ENCODE measurements around the gene CHD2. TPM values are rescaled to one million over a fixed set of nuclear protein-coding genes. Genes with fewer than 3 reads are reported as not detected.
"Not testable (repeated sequence)": the region's sequence is repeated elsewhere in the genome, so short reads cannot be mapped to it uniquely, and the experiment has no call there.

Gene CHD2
- total RNA-seq, 1 donor from 2014 or later, result 93.4 TPM

- H3K9me3 Mint-ChIP-seq, result no peaks in the 10 kb centered on the region
Observed at GRCh38 chr15:92869263-92869940, 30.7 kb upstream of the CHD2 start.

GRCh38 chr15:92870010-92870591 is 30.0 kb upstream of the CHD2 start:
- H3K9me3 Mint-ChIP-seq, result no peaks in the 10 kb centered on the region

More at GRCh38 chr15:92869263-92869940, 30.7 kb upstream of the CHD2 start:
- H3K4me3 Mint-ChIP-seq, result no peak overlapping the region
- H3K27ac Mint-ChIP-seq (ENCODE audit: unreplicated experiment), result no peak overlapping the region
- H3K4me1 Mint-ChIP-seq, result no peaks in the 10 kb centered on the region
- no peak for DNase-seq (ENCODE audit: low read depth, low spot score)
- TF ChIP-seq CTCF (conservative IDR thresholded peaks at IDR 0.05), result no peak
- no peaks in the 10 kb centered on the region for H3K27me3 Mint-ChIP-seq (ENCODE audit: low read depth)
- H3K36me3 Mint-ChIP-seq (ENCODE audit: low read depth), result no peaks in the 10 kb centered on the region

DNA sequence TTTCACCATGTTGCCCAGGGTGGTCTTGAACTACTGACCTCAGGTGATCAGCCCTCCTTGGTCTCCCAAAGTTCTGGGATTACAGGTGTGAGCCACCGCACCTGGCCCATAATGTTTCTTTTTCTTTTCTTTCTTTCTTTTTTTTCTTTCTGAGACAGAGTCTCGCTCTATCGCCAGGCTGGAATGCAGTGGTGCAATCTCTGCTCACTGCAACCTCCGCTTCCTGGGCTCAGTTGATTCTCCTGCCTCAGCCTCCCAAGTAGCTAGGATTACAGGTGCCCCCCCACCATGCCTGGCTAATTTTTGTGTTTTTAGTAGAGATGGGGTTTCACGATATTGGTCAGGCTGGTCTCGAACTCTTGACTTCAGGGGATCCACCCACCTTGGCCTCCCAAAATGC is 27.2 kb upstream of the CHD2 start:
- DNase-seq (ENCODE audit: low read depth, low spot score); H3K4me1 Mint-ChIP-seq; H3K4me3 Mint-ChIP-seq; H3K27ac Mint-ChIP-seq (ENCODE audit: unreplicated experiment); H3K27me3 Mint-ChIP-seq (ENCODE audit: low read depth); H3K9me3 Mint-ChIP-seq; H3K36me3 Mint-ChIP-seq (ENCODE audit: low read depth): not testable (repeated sequence)

More at GRCh38 chr15:92870010-92870591, 30.0 kb upstream of the CHD2 start:
- TF ChIP-seq CTCF (conservative IDR thresholded peaks at IDR 0.05), result no peak
- Mint-ChIP-seq H3K27me3 (ENCODE audit: low read depth) (no peaks in the 10 kb centered on the region), H3K4me1 (no peaks in the 10 kb centered on the region), H3K4me3 (no peak overlapping the region), H3K36me3 (ENCODE audit: low read depth) (no peaks in the 10 kb centered on the region), H3K27ac (ENCODE audit: unreplicated experiment) (no peak overlapping the region)
- DNase-seq (ENCODE audit: low read depth, low spot score), result no peak

DNA sequence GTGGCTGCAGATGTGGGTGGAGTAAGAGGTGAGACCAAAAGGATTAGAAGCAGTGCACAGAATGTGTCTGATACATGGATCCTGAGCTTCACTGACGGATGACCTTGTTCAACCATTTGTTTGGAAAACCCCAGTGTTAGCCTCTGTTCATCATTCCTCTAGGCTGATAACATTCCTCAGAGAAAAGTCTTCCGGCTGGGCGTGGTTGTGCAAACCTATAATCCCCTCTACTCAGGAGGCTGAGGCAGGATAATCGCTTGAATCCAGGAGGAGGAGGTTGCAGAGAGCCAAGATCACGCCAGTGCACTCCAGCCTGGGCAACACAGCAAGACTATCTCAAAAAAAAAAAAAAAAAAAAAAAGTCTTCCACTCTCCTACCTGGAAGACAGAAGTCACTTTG is 23.1 kb upstream of the CHD2 start:
- no peak overlapping the region for H3K27ac Mint-ChIP-seq (ENCODE audit: unreplicated experiment)
- H3K36me3 Mint-ChIP-seq (ENCODE audit: low read depth), result no peaks in the 10 kb centered on the region
- H3K9me3 Mint-ChIP-seq, result no peaks in the 10 kb centered on the region
- no peaks in the 10 kb centered on the region for H3K27me3 Mint-ChIP-seq (ENCODE audit: low read depth)
- peaks cover 33% of the 10 kb centered on the region for H3K4me1 Mint-ChIP-seq
- no peak for TF ChIP-seq CTCF (conservative IDR thresholded peaks at IDR 0.05)
- DNase-seq (ENCODE audit: low read depth, low spot score), result no peak
- no peak overlapping the region for H3K4me3 Mint-ChIP-seq

DNA sequence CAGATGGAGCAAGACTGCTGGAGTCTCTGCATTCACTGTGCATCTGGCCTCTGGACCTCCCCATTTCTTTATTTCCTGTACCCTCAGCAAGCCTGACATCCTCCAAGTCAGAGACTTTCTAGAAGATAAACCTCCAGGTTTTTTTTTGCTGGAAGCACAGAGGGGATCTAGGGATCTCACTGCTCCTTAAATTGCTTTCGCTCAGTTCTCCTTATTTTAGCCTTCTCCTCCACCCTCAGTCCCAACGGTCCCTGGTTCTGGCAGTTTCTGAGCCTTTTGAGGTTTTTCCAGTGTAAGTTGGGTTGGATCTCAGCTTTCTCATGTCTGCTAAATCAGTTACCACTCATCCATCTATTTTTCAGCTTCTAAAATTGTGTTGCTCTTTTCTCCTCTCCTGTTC is 22.7 kb upstream of the CHD2 start:
- H3K9me3 Mint-ChIP-seq, result peaks cover 3% of the 10 kb centered on the region
- H3K36me3 Mint-ChIP-seq (ENCODE audit: low read depth), result peaks cover 3% of the 10 kb centered on the region
- peak overlapping the region; percentile 4 for H3K4me3 Mint-ChIP-seq
- TF ChIP-seq CTCF (conservative IDR thresholded peaks at IDR 0.05), result no peak
- peaks cover 37% of the 10 kb centered on the region for H3K4me1 Mint-ChIP-seq
- DNase-seq (ENCODE audit: low read depth, low spot score), result no peak
- H3K27ac Mint-ChIP-seq (ENCODE audit: unreplicated experiment), result no peak overlapping the region
- peaks cover 4% of the 10 kb centered on the region for H3K27me3 Mint-ChIP-seq (ENCODE audit: low read depth)

- TF ChIP-seq CTCF (conservative IDR thresholded peaks at IDR 0.05), result no peak
- H3K4me1 Mint-ChIP-seq, result peaks cover 38% of the 10 kb centered on the region
- DNase-seq (ENCODE audit: low read depth, low spot score), result no peak
- peaks cover 4% of the 10 kb centered on the region for H3K27me3 Mint-ChIP-seq (ENCODE audit: low read depth)
- H3K9me3 Mint-ChIP-seq, result peaks cover 3% of the 10 kb centered on the region
- peak overlapping the region; percentile 18 for H3K4me3 Mint-ChIP-seq
- H3K36me3 Mint-ChIP-seq (ENCODE audit: low read depth), result peaks cover 6% of the 10 kb centered on the region
- H3K27ac Mint-ChIP-seq (ENCODE audit: unreplicated experiment), result no peak overlapping the region
Observed at GRCh38 chr15:92878593-92879053, 21.5 kb upstream of the CHD2 start.

All from neural crest cell (in vitro differentiated cells).